Stomach (tissue), 9 donors: ENCODE data around the gene PRICKLE1. TPM values are rescaled to one million over a fixed set of nuclear protein-coding genes. Genes with fewer than 3 reads are reported as not detected.

Experiments
- DNase-seq, 2 donors: peaks; one replicate each; pipeline versions ENCODE4 v3.0.0 to v3.0.0-alpha.2; 2013 to 2019
- H3K27ac ChIP-seq, 5 donors: fragments of 200-600 bp in 4 of 5; sonication (generic) in 4 of 5; one replicate each; pipeline ENCODE4 v1.5.1; 2013 to 2019; ENCODE audit warnings: mild to moderate bottlenecking in 1 of 5, moderate library complexity in 1 of 5
- H3K27me3 ChIP-seq, 3 donors: fragments of 200-600 bp; sonication (generic); one replicate each; pipeline ENCODE4 v1.5.1; 2017 to 2019; ENCODE audit warnings: mixed run types in 1 of 3
- H3K36me3 ChIP-seq, 4 donors: fragments of 200-600 bp; sonication (generic); 1 replicate in 3 of 4; 2 replicates in 1 of 4; pipeline ENCODE4 v1.5.1; 2016 to 2019
- H3K4me1 ChIP-seq, 4 donors: fragments of 200-600 bp; sonication (generic); one replicate each; pipeline ENCODE4 v1.5.1; 2016 to 2019
- H3K4me3 ChIP-seq, 4 donors: fragments of 200-600 bp; sonication (generic) in 3 of 4; one replicate each; pipeline ENCODE4 v1.5.1; 2016 to 2019; ENCODE audit warnings: mild to moderate bottlenecking in 1 of 4
- H3K9me3 ChIP-seq, 4 donors: fragments of 200-600 bp; sonication (generic); one replicate each; pipeline ENCODE4 v1.5.1; 2016 to 2019
- EP300 ChIP-seq: sonication (generic); formaldehyde crosslinking; IDR thresholded peaks from one replicate; pipeline ENCODE4 v1.6.1; 2017; ENCODE audit warnings: antibody characterized with exemption
- POLR2A ChIP-seq, 4 donors: fragments of 450-650 bp; IDR thresholded peaks; one replicate each; pipeline ENCODE4 v1.6.1; 2016; ENCODE audit warnings: antibody characterized with exemption in 4 of 4, control low read depth in 2 of 4, mild to moderate bottlenecking in 1 of 4, moderate library complexity in 1 of 4
- POLR2AphosphoS5 ChIP-seq, 3 donors: sonication (generic); formaldehyde crosslinking; IDR thresholded peaks; one replicate each; pipeline ENCODE4 v1.6.1; 2016; ENCODE audit warnings: antibody characterized with exemption in 3 of 3
- WGBS, 5 donors: extraction: QIAGEN DNeasy Blood & Tissue Kit in 3 of 5; methylation state at CpG; one replicate each; pipeline versions ENCODE4 v1.1.5 to v1.1.7; 2013 to 2018; 5-methylcytosine and 5-hydroxymethylcytosine counted together
- intact Hi-C: fragments of 100-400 bp; cut with DNase I; formaldehyde crosslinking; loops from one replicate; pipeline ENCODE4 v1.15.1; 2023; ENCODE audit warnings: low total_unique reads
- polyA plus RNA-seq, 3 donors: library from polyadenylated mRNA; stranded (reverse); fragments of 200-250 nt; gene quantifications; one replicate each; pipeline ENCODE4 v1.2.3, GENCODE V29; 2013
- total RNA-seq, 5 donors: library from RNA; depleted of rRNA; stranded (reverse); fragments of >200 nt; gene quantifications; one replicate each; pipeline versions ENCODE4 v1.1.0 to v1.2.3, GENCODE V29; 2014 to 2016
- TF ChIP-seq, protein P1 (sequence below), 7 experiments: fragments of 450-650 bp in 4 of 7; fragments of 200-600 bp in 3 of 7; sonication (generic) in 3 of 7; IDR thresholded peaks; one replicate each; pipeline ENCODE4 v1.5.1; 2016 to 2019; ENCODE audit warnings: antibody characterized with exemption in 7 of 7, control low read depth in 2 of 7, mild to moderate bottlenecking in 1 of 7
- donor health status: healthy with polysubstance abuse.
- donor health status: Bipolar disorder and iron deficiency.
- donor health status: healthy.

PRICKLE1 gene
- total and polyA plus RNA-seq, 8 donors: 0.80 to 15.1 (median 2.9) TPM

DNA sequence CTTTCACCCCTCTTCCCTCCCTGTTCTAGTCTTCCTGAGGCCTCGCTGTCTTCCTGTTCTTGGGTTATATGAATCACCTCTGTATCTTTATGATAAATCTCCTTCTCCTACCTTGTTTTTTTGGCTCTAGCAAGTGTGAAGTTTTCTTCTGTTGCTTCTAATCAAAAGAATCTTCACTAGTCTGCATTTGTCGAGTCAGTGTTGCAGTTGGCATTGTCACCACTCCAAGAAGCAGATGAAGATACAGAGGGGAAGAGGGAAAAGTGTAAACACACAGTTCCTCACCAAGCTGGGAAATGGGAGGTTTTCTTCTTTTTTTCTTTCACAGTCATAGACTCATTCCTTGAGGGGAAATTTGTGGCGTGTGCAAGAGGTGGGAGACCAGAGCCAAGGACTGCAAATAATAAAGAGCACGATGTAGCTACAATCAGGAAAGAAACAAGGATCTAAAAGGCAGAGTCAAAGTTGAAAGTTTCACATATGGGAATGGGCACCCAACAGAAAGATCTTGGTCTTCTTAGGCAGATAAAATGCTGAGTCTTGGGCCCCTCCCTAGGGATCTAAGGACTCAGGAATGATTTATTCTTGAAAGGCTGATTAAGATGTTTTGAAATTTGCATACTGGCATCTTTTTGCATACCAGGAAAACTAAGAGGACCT lies 22.2 kb upstream of the PRICKLE1 start:
- H3K4me1 ChIP-seq: no peaks in the 10 kb centered on the region
- intact Hi-C loops: no loop called here
- no peaks in the 10 kb centered on the region for H3K36me3 ChIP-seq
- TF ChIP-seq POLR2A (IDR thresholded peaks at IDR 0.05) (no peak), POLR2AphosphoS5 (IDR thresholded peaks at IDR 0.05) (no peak), EP300 (no peak)
- TF ChIP-seq, protein P1, sequence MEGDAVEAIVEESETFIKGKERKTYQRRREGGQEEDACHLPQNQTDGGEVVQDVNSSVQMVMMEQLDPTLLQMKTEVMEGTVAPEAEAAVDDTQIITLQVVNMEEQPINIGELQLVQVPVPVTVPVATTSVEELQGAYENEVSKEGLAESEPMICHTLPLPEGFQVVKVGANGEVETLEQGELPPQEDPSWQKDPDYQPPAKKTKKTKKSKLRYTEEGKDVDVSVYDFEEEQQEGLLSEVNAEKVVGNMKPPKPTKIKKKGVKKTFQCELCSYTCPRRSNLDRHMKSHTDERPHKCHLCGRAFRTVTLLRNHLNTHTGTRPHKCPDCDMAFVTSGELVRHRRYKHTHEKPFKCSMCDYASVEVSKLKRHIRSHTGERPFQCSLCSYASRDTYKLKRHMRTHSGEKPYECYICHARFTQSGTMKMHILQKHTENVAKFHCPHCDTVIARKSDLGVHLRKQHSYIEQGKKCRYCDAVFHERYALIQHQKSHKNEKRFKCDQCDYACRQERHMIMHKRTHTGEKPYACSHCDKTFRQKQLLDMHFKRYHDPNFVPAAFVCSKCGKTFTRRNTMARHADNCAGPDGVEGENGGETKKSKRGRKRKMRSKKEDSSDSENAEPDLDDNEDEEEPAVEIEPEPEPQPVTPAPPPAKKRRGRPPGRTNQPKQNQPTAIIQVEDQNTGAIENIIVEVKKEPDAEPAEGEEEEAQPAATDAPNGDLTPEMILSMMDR (IDR thresholded peaks at IDR 0.05): no peak
- peaks cover 0 to 10% (median 0%) of the 10 kb centered on the region in 4 donors for H3K9me3 ChIP-seq
- 66 to 76% (median 73%) methylated on average over 4 of the region's 4 CpGs for WGBS, 5 donors
- no peak for DNase-seq
- no peaks in the 10 kb centered on the region for H3K27me3 ChIP-seq
- no peak overlapping the region for H3K4me3 ChIP-seq
- no peak overlapping the region for H3K27ac ChIP-seq

- 90 to 94% (median 92%) methylated on average over 8 of the region's 8 CpGs for WGBS, 5 donors
- no peak for DNase-seq
- no peaks in the 10 kb centered on the region for H3K9me3 ChIP-seq
These were observed 20.1 kb upstream of the PRICKLE1 start for GRCh38 chr12:42609605-42610004.

GRCh38 chr12:42608196-42608825 lies 18.8 kb upstream of the PRICKLE1 start:
- no peak for TF ChIP-seq POLR2AphosphoS5 (IDR thresholded peaks at IDR 0.05)
- no peak for TF ChIP-seq POLR2A (IDR thresholded peaks at IDR 0.05)
- no peak for TF ChIP-seq EP300
- TF ChIP-seq, protein P1 (IDR thresholded peaks at IDR 0.05): no peak
- no peak overlapping the region for H3K27ac ChIP-seq
- 70 to 76% (median 72%) methylated on average over 11 of the region's 11 CpGs for WGBS, 5 donors
- no peak for DNase-seq
- H3K4me3 ChIP-seq: no peak overlapping the region
- no peaks in the 10 kb centered on the region for H3K27me3 ChIP-seq
- intact Hi-C loops: no loop called here
- H3K36me3 ChIP-seq: no peaks in the 10 kb centered on the region
- no peaks in the 10 kb centered on the region for H3K4me1 ChIP-seq
- H3K9me3 ChIP-seq: no peaks in the 10 kb centered on the region

More at GRCh38 chr12:42609605-42610004, 20.1 kb upstream of the PRICKLE1 start:
- H3K27ac ChIP-seq: no peak overlapping the region
- no peaks in the 10 kb centered on the region for H3K27me3 ChIP-seq
- no peak overlapping the region for H3K4me3 ChIP-seq
- intact Hi-C loops: no loop called here
- TF ChIP-seq POLR2AphosphoS5 (IDR thresholded peaks at IDR 0.05): no peak
- TF ChIP-seq EP300: no peak
- TF ChIP-seq POLR2A (IDR thresholded peaks at IDR 0.05): no peak
- TF ChIP-seq, protein P1 (IDR thresholded peaks at IDR 0.05): no peak
- no peaks in the 10 kb centered on the region for H3K4me1 ChIP-seq
- no peaks in the 10 kb centered on the region for H3K36me3 ChIP-seq

GRCh38 chr12:42607584-42608058 lies 18.1 kb upstream of the PRICKLE1 start:
- DNase-seq: no peak
- Histone ChIP-seq H3K36me3 (no peaks in the 10 kb centered on the region), H3K4me3 (no peak overlapping the region), H3K9me3 (no peaks in the 10 kb centered on the region), H3K4me1 (no peaks in the 10 kb centered on the region), H3K27me3 (no peaks in the 10 kb centered on the region), H3K27ac (no peak overlapping the region)
- TF ChIP-seq, protein P1 (IDR thresholded peaks at IDR 0.05): no peak
- TF ChIP-seq POLR2A (IDR thresholded peaks at IDR 0.05) (no peak), POLR2AphosphoS5 (IDR thresholded peaks at IDR 0.05) (no peak), EP300 (no peak)
- WGBS, 5 donors: 66 to 91% (median 73%) methylated on average over 4 to 5 of the region's 5 CpGs
- intact Hi-C loops: no loop called here
